HepG2 (cell line): ENCODE measurements around the gene DLG1. TPM values are rescaled to one million over a fixed set of nuclear protein-coding genes. Genes with fewer than 3 reads are reported as not detected.

ENCODE experiments used
- ATAC-seq: fragments of 200-7000 bp; cut with Tn5 transposase; 3 replicates; pipeline ENCODE4 v1.9.1; 2020; ENCODE audit warnings: mild to moderate bottlenecking, moderate library complexity
- BruUV-seq: library from RNA; stranded (reverse); fragments of 400-500 nt; replicated peaks from 2 replicates; lab custom pipeline; 2021; lab: Mats Ljungman, UMichigan
- CTCF ChIA-PET: fragments of 300-600 bp; formaldehyde crosslinking; extraction: SDS; loops from one replicate; lab custom pipeline; 2021; ENCODE audit warnings: low total read pairs, inconsistent platforms, low intra/inter-chr PET ratio; lab: Yijun Ruan, JAX
- POLR2A ChIA-PET: fragments of 350-600 bp; sonication (Branson Sonifier 250); formaldehyde crosslinking; loops from one replicate; lab custom pipeline; 2020; ENCODE audit warnings: antibody characterized with exemption, inconsistent platforms; lab: Yijun Ruan, JAX
- DNase-seq: peaks from one replicate; pipeline ENCODE4 v3.0.0-alpha.2; 2015; ENCODE audit warnings: low spot score
- FAIRE-seq: peaks from 3 replicates; lab custom pipeline; 2011; peaks lifted over from hg19 to GRCh38; lab: Jason Lieb, UNC
- H2AFZ ChIP-seq: one replicate; pipeline ENCODE4 v1.6.1; 2011; ENCODE audit warnings: low read length, inconsistent platforms
- H3K27ac ChIP-seq: fragments of 300-600 bp; 3 replicates; pipeline ENCODE4 v1.8.0; 2011; ENCODE audit warnings: mixed run types, mild to moderate bottlenecking, mixed read lengths, low read length, inconsistent platforms; ENCODE audit not compliant: insufficient read depth; ENCODE audit errors: extremely low read length
- H3K27me3 ChIP-seq, 2 experiments: fragments of 200-600 bp in 1 of 2; 2 replicates in 1 of 2; 3 replicates in 1 of 2; pipeline versions ENCODE4 v1.6.0 to v1.8.0; 2011; ENCODE audit warnings: low read length in 2 of 2, mild to moderate bottlenecking in 2 of 2, moderate library complexity in 2 of 2, inconsistent platforms in 1 of 2; ENCODE audit not compliant: insufficient read depth in 2 of 2, control insufficient read depth in 1 of 2
- H3K36me3 ChIP-seq, 2 experiments: fragments of 200-600 bp in 1 of 2; replicated peaks in 1 of 2; 2 replicates in 1 of 2; 3 replicates in 1 of 2; pipeline versions ENCODE4 v1.5.1 to v1.8.0; 2011; ENCODE audit warnings: low read length in 2 of 2, inconsistent platforms in 1 of 2; ENCODE audit not compliant: insufficient read depth in 2 of 2, control insufficient read depth in 1 of 2
- H3K4me1 ChIP-seq: 2 replicates; pipeline ENCODE4 v1.5.1; 2012; ENCODE audit warnings: low read length, inconsistent platforms; ENCODE audit not compliant: insufficient read depth
- H3K4me2 ChIP-seq: 2 replicates; pipeline ENCODE4 v1.6.0; 2011; ENCODE audit warnings: low read depth, low read length, inconsistent platforms
- H3K4me3 ChIP-seq, 3 experiments: fragments of 200-600 bp in 1 of 3; sonication (generic), shearing (Covaris generic) in 1 of 3; replicated peaks in 1 of 3; 2 replicates each; pipeline ENCODE4 v1.5.1; 2011 to 2016; ENCODE audit warnings: low read length in 3 of 3, inconsistent platforms in 2 of 3, low read depth in 2 of 3, mild to moderate bottlenecking in 2 of 3, control low read depth in 1 of 3, mixed read lengths in 1 of 3; ENCODE audit not compliant: insufficient read depth in 1 of 3
- H3K79me2 ChIP-seq: one replicate; pipeline ENCODE4 v1.6.1; 2011; ENCODE audit warnings: low read length, inconsistent platforms; ENCODE audit not compliant: insufficient read depth
- H3K9ac ChIP-seq: 2 replicates; pipeline ENCODE4 v1.6.0; 2011; ENCODE audit warnings: mild to moderate bottlenecking, low read depth, low read length, inconsistent platforms; ENCODE audit not compliant: insufficient read depth
- H3K9me3 ChIP-seq: 2 replicates; pipeline ENCODE4 v1.5.1; 2012; ENCODE audit warnings: mild to moderate bottlenecking, low read length
- H4K20me1 ChIP-seq: 2 replicates; pipeline ENCODE4 v1.6.0; 2011; ENCODE audit warnings: inconsistent platforms, mild to moderate bottlenecking, low read length, moderate library complexity; ENCODE audit not compliant: insufficient read depth
- CBFB ChIP-seq: sonication (generic); formaldehyde crosslinking; IDR thresholded peaks from 2 replicates; pipeline ENCODE4 v1.4.0; 2020; ENCODE audit warnings: missing genetic modification reagents
- PPARG ChIP-seq: conservative IDR thresholded peaks from 2 replicates; pipeline ENCODE4 v1.6.1; 2016; ENCODE audit warnings: missing biosample characterization, missing genetic modification reagents
- SALL1 ChIP-seq: sonication (generic); formaldehyde crosslinking; IDR thresholded peaks from 2 replicates; pipeline ENCODE4 v1.8.0; 2022; ENCODE audit warnings: mild to moderate bottlenecking, missing genetic modification reagents
- ZNF337 ChIP-seq: sonication (generic); formaldehyde crosslinking; IDR thresholded peaks from 2 replicates; pipeline ENCODE4 v1.5.1; 2020; ENCODE audit warnings: missing genetic modification reagents, low read depth, mild to moderate bottlenecking, borderline replicate concordance
- ZNF75D ChIP-seq: sonication (generic); formaldehyde crosslinking; IDR thresholded peaks from 2 replicates; pipeline ENCODE4 v1.8.1; 2023; ENCODE audit warnings: missing genetic modification reagents, mild to moderate bottlenecking, borderline replicate concordance
- WGBS: methylation state at CpG from one replicate; pipeline ENCODE4 v1.1.6; 2017; ENCODE audit warnings: low lambda C conversion rate; 5-methylcytosine and 5-hydroxymethylcytosine counted together
- in situ Hi-C: cut with HindIII; loops from 2 replicates; pipeline ENCODE4 v1.10.0; 2017; ENCODE audit warnings: low pct_unique_long_range_greater_than_20kb; ENCODE audit not compliant: extremely low pct_ligation_motif_present
- intact Hi-C: fragments of 100-400 bp; cut with micrococcal nuclease; formaldehyde crosslinking; loops from one replicate; pipeline ENCODE4 v1.10.0; 2022; ENCODE audit not compliant: unreplicated experiment
- polyA plus RNA-seq, 8 experiments: library from polyadenylated mRNA; depleted of rRNA in 3 of 8; stranded (reverse) in 7 of 8; unstranded in 1 of 8; fragments of >200 nt; fragmentation: Illumina TruSeq in 4 of 8; extraction: Trizol in 4 of 8; gene quantifications; 2 replicates each; pipeline versions ENCODE4 v1.2.1 to v1.2.3, GENCODE V29; 2011 to 2016; ENCODE audit warnings: low read depth in 4 of 8, missing spikeins in 1 of 8, mixed read lengths in 1 of 8; ENCODE audit not compliant: insufficient read depth in 1 of 8
- total RNA-seq, 5 experiments: library from RNA; depleted of rRNA; stranded (reverse); fragments of >200 nt; fragmentation: Illumina TruSeq; extraction: Trizol; gene quantifications; 2 replicates each; pipeline ENCODE4 v1.2.3, GENCODE V29; 2016; ENCODE audit warnings: low read depth in 1 of 5
- TF ChIP-seq, protein P1 (sequence below): IDR thresholded peaks from 2 replicates; pipeline ENCODE4 v1.6.1; 2012; ENCODE audit warnings: inconsistent platforms
- TF ChIP-seq, protein P2 (sequence below): sonication (generic); formaldehyde crosslinking; IDR thresholded peaks from 2 replicates; pipeline ENCODE4 v1.9.0; 2022; ENCODE audit warnings: missing genetic modification reagents, mild to moderate bottlenecking, borderline replicate concordance

The DLG1 gene
- total and polyA plus RNA-seq, 2 of the 13 experiments (the other 11 are each of a cell fraction or from before 2014, with no cell fraction given) = 30.5 to 104 TPM

DNA sequence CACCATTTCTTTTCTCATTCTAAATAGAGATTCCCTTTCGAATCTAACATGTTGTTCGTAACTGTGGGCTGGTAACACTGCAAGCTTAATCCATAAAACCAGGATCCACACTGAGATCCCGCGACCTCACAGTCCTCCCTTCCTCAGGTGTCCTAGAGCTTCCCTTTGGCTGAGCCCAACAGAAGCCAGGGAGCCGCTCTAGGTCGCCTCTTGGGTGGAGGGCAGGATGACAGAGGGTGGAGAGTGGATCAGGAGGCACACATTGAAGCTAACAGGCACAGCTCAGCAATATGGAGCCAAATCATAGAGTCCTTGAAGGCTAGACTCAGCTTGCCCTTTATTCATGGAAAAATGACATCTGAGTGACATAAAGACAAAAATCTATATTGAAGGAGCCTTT lies 44.7 kb upstream of the DLG1 start:
- no peaks in the 10 kb centered on the region for H3K79me2 ChIP-seq
- no peak overlapping the region for H3K9ac ChIP-seq
- ATAC-seq = no peak
- TF ChIP-seq ZNF75D (CRISPR knock-in tag) (no peak), ZNF337 (CRISPR knock-in tag) (no peak), CBFB (no peak)
- H3K4me2 ChIP-seq = no peak overlapping the region
- WGBS = 91% methylated on average over 6 of the region's 6 CpGs
- ChIA-PET POLR2A (no interaction called here), CTCF (no interaction called here)
- FAIRE-seq = no peak
- H3K4me3 ChIP-seq = no peak overlapping the region
- H3K9me3 ChIP-seq = no peaks in the 10 kb centered on the region
- H3K4me1 ChIP-seq = peaks cover 19% of the 10 kb centered on the region
- BruUV-seq = no TSS peak
- intact Hi-C loops (no loop called here), in situ Hi-C loops (no loop called here)
- no peaks in the 10 kb centered on the region for H4K20me1 ChIP-seq
- no peak overlapping the region for H2AFZ ChIP-seq
- no peak for DNase-seq
- no peak overlapping the region for H3K27ac ChIP-seq
- no peaks in the 10 kb centered on the region for H3K36me3 ChIP-seq
- H3K27me3 ChIP-seq = no peaks in the 10 kb centered on the region

DNA sequence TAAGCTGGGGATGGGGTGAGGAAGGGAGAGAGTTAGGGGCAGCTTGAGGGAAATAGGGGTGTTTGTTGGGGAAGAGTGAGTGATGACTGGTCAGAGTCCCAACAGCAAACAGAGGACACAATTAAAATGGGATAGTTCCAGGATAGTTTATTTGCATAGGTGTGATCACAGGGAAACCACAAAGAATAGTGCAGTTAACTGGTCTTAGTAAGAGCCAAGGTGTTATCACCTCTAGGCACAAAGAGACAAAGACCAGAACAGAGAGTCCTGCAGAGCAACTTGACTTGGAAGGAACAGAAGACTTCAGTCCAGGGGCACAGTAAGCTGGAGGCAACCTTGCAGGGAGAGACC lies 42.1 kb upstream of the DLG1 start:
- DNase-seq (no peak), FAIRE-seq (no peak), ATAC-seq (no peak; the same call in 1 of the 3 replicates)
- no peaks in the 10 kb centered on the region for H3K27me3 ChIP-seq
- H3K4me2 ChIP-seq = peak overlapping the region; percentile 78
- H3K4me3 ChIP-seq = peak overlapping the region; percentile 22 to 52 (median 29); a peak in 3 of 6 replicates
- peaks cover 29% of the 10 kb centered on the region for H3K4me1 ChIP-seq
- H4K20me1 ChIP-seq = no peaks in the 10 kb centered on the region
- ChIA-PET CTCF (no interaction called here), POLR2A (interaction anchor here (1.1 to 2.2 kb wide), 3 partner anchors 11 to 30 kb away, joined by 3 to 20 read pairs (median 11); no protein-coding TSS in a partner anchor)
- peak overlapping the region; percentile 80 for H2AFZ ChIP-seq
- H3K27ac ChIP-seq = no peak overlapping the region
- no peak overlapping the region for H3K9ac ChIP-seq
- BruUV-seq = no TSS peak
- TF ChIP-seq PPARG (no peak), SALL1 (CRISPR knock-in tag) (no peak)
- TF ChIP-seq, protein P1, sequence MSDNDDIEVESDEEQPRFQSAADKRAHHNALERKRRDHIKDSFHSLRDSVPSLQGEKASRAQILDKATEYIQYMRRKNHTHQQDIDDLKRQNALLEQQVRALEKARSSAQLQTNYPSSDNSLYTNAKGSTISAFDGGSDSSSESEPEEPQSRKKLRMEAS = no peak
- TF ChIP-seq, protein P2, sequence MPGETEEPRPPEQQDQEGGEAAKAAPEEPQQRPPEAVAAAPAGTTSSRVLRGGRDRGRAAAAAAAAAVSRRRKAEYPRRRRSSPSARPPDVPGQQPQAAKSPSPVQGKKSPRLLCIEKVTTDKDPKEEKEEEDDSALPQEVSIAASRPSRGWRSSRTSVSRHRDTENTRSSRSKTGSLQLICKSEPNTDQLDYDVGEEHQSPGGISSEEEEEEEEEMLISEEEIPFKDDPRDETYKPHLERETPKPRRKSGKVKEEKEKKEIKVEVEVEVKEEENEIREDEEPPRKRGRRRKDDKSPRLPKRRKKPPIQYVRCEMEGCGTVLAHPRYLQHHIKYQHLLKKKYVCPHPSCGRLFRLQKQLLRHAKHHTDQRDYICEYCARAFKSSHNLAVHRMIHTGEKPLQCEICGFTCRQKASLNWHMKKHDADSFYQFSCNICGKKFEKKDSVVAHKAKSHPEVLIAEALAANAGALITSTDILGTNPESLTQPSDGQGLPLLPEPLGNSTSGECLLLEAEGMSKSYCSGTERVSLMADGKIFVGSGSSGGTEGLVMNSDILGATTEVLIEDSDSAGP (CRISPR knock-in tag) = 0 out of 2 replicates have a peak, but pooled peaks have one; percentile 8
- no peaks in the 10 kb centered on the region for H3K9me3 ChIP-seq
- in situ Hi-C loops = no loop called here
- H3K79me2 ChIP-seq = no peaks in the 10 kb centered on the region
- no peaks in the 10 kb centered on the region for H3K36me3 ChIP-seq
- intact Hi-C loops = no loop called here
